ENCODE data around the gene ANKRD36.
"Not testable (repeated sequence)": the region's sequence is repeated elsewhere in the genome, so short reads cannot be mapped to it uniquely, and the experiment has no call there.

- TF ChIP-seq, protein P1, sequence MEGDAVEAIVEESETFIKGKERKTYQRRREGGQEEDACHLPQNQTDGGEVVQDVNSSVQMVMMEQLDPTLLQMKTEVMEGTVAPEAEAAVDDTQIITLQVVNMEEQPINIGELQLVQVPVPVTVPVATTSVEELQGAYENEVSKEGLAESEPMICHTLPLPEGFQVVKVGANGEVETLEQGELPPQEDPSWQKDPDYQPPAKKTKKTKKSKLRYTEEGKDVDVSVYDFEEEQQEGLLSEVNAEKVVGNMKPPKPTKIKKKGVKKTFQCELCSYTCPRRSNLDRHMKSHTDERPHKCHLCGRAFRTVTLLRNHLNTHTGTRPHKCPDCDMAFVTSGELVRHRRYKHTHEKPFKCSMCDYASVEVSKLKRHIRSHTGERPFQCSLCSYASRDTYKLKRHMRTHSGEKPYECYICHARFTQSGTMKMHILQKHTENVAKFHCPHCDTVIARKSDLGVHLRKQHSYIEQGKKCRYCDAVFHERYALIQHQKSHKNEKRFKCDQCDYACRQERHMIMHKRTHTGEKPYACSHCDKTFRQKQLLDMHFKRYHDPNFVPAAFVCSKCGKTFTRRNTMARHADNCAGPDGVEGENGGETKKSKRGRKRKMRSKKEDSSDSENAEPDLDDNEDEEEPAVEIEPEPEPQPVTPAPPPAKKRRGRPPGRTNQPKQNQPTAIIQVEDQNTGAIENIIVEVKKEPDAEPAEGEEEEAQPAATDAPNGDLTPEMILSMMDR (IDR thresholded peaks at IDR 0.05), result not testable (repeated sequence)
- TF ChIP-seq POLR2A (IDR thresholded peaks at IDR 0.05), result not testable (repeated sequence)
These were observed 44.2 kb upstream of the ANKRD36 start for GRCh38 chr2:97068722-97069121.

Measured in heart left ventricle (tissue), 13 donors.